K562 (cell line): Measurements from ENCODE around the gene GBP1.

Experiments used
- ELF1 ChIP-seq: fragments of 200-800 bp; sonication (Bioruptor generic); IDR thresholded peaks from 2 replicates; pipeline ENCODE4 v1.6.1; 2016; ENCODE audit warnings: missing genetic modification characterization, missing compliant biosample characterization
- EP300 ChIP-seq: IDR thresholded peaks from 2 replicates; pipeline ENCODE4 v1.6.1; 2012; ENCODE audit warnings: low read length, improper control_type of control experiment
- GATAD2A ChIP-seq: fragments of 450-650 bp; IDR thresholded peaks from 2 replicates; pipeline ENCODE4 v1.6.1; 2017
- GATAD2B ChIP-seq: fragments of 450-650 bp; IDR thresholded peaks from 2 replicates; pipeline ENCODE4 v1.6.1; 2017; ENCODE audit warnings: mild to moderate bottlenecking, borderline replicate concordance
- HEY1 ChIP-seq: fragments of 250-450 bp; sonication (Bioruptor Pico); IDR thresholded peaks from 2 replicates; pipeline ENCODE4 v1.5.0; 2020; ENCODE audit warnings: mild to moderate bottlenecking, moderate library complexity, borderline replicate concordance
- POLR2AphosphoS5 ChIP-seq: IDR thresholded peaks from 2 replicates; pipeline ENCODE4 v1.6.1; 2011; ENCODE audit warnings: mild to moderate bottlenecking, low read depth, low read length, moderate library complexity; ENCODE audit not compliant: control insufficient read depth, insufficient read depth
- SIN3A ChIP-seq, 2 experiments: fragments of 150-350 bp in 1 of 2; IDR thresholded peaks; 2 replicates each; pipeline ENCODE4 v1.6.1; 2011 to 2016; ENCODE audit warnings: borderline replicate concordance in 2 of 2, low read depth in 2 of 2, low read length in 2 of 2, mild to moderate bottlenecking in 2 of 2, moderate library complexity in 2 of 2; ENCODE audit not compliant: control insufficient read depth in 1 of 2
- ZFPM2 ChIP-seq: fragments of 250-450 bp; sonication (Bioruptor Pico); IDR thresholded peaks from 2 replicates; pipeline ENCODE4 v1.5.1; 2022; ENCODE audit warnings: mild to moderate bottlenecking
- ZNF12 ChIP-seq: sonication (generic); formaldehyde crosslinking; IDR thresholded peaks from 2 replicates; pipeline ENCODE4 v1.4.0; 2020; ENCODE audit warnings: mild to moderate bottlenecking, missing genetic modification reagents

DNA sequence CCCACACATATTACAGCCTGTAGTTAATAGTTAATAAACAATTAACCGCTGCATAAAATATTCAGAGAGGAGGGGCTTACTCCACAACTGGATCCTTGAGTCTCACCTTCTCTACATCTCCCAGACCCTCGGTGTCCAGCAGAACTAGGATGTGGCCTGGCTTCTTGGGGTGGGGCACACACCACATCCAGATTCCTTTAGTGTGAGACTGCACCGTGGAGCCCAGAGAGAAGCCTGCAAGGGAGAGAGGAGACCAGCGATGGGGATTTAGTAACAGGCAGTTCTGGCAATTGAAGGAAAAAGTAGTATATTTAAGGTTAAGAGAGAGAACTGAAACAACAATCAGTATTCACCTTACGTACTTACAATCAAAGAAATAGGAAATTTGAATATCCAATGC lies 4.9 kb downstream of the GBP1 start:
- TF ChIP-seq ZNF12 (CRISPR knock-in tag) (no peak), HEY1 (CRISPR knock-in tag) (no peak), GATAD2B (no peak), POLR2AphosphoS5 (no peak), GATAD2A (no peak), ZFPM2 (CRISPR knock-in tag) (no peak), EP300 (no peak), ELF1 (tag) (no peak), SIN3A (IDR thresholded peaks at IDR 0.05; ENCODE audit: borderline replicate concordance in 2 of 2, control insufficient read depth in 1 of 2, low read depth in 2 of 2, low read length in 2 of 2) (no peak)
